Neural cell (in vitro differentiated cells): ENCODE data around the gene CLDN7. TPM values are rescaled to one million over a fixed set of nuclear protein-coding genes. Genes with fewer than 3 reads are reported as not detected.
A peak's percentile ranks its signal among the peaks of the same experiment; 100 is the strongest.

Source experiments
- H2AFZ ChIP-seq: fragments of 200-600, 300-800 bp; sonication (generic), shearing (Covaris generic); 2 replicates; pipeline ENCODE4 v1.6.0; 2014; ENCODE audit warnings: low read depth, mild to moderate bottlenecking, antibody characterized with exemption, low read length, moderate library complexity
- H3F3A ChIP-seq: fragments of 200-600 bp; shearing (Covaris generic); 2 replicates; pipeline ENCODE4 v1.6.1; 2016; ENCODE audit warnings: mild to moderate bottlenecking, moderate library complexity, mixed read lengths, antibody characterized with exemption, low read length; ENCODE audit not compliant: insufficient read depth, poor library complexity, severe bottlenecking
- H3K27ac ChIP-seq: fragments of 200-600, 300-800 bp; sonication (generic), shearing (Covaris generic); 2 replicates; pipeline ENCODE4 v1.5.1; 2014; ENCODE audit warnings: mild to moderate bottlenecking, low read length, moderate library complexity
- H3K27me3 ChIP-seq: fragments of 300-800, 200-600 bp; sonication (generic), shearing (Covaris generic); 2 replicates; pipeline ENCODE4 v1.6.0; 2014; ENCODE audit warnings: mild to moderate bottlenecking, low read depth, low read length, moderate library complexity; ENCODE audit not compliant: insufficient read depth
- H3K36me3 ChIP-seq: fragments of 300-800, 200-600 bp; sonication (generic), shearing (Covaris generic); 2 replicates; pipeline ENCODE4 v1.5.1; 2014; ENCODE audit warnings: mild to moderate bottlenecking, antibody characterized with exemption, low read length, moderate library complexity; ENCODE audit not compliant: insufficient read depth
- H3K4me2 ChIP-seq: fragments of 300-800, 200-600 bp; sonication (generic), shearing (Covaris generic); 2 replicates; pipeline ENCODE4 v1.6.0; 2014; ENCODE audit warnings: mild to moderate bottlenecking, low read length
- H3K4me3 ChIP-seq: fragments of 300-800, 200-600 bp; sonication (generic), shearing (Covaris generic); 2 replicates; pipeline ENCODE4 v1.5.1; 2014; ENCODE audit warnings: mild to moderate bottlenecking, low read length, moderate library complexity
- H3K79me2 ChIP-seq: fragments of 200-600 bp; shearing (Covaris generic); replicated peaks from 2 replicates; pipeline ENCODE4 v1.6.0; 2014; ENCODE audit warnings: mild to moderate bottlenecking, low read length, moderate library complexity; ENCODE audit not compliant: insufficient read depth
- H3K9ac ChIP-seq: fragments of 300-800, 200-600 bp; sonication (generic), shearing (Covaris generic); 2 replicates; pipeline ENCODE4 v1.6.1; 2016; ENCODE audit warnings: mild to moderate bottlenecking, low read length, mixed read lengths
- H3K9me2 ChIP-seq: fragments of 200-600 bp; shearing (Covaris generic); 2 replicates; pipeline ENCODE4 v1.6.1; 2016; ENCODE audit warnings: mild to moderate bottlenecking, low read length, mixed read lengths; ENCODE audit not compliant: insufficient read depth
- H3K9me3 ChIP-seq: fragments of 200-600, 300-800 bp; sonication (generic), shearing (Covaris generic); 2 replicates; pipeline ENCODE4 v1.6.1; 2016; ENCODE audit warnings: mild to moderate bottlenecking, mixed run types, low read length, moderate library complexity, mixed read lengths
- H4K20me1 ChIP-seq: fragments of 200-600 bp; shearing (Covaris generic); 2 replicates; pipeline ENCODE4 v1.6.1; 2016; ENCODE audit warnings: mild to moderate bottlenecking, mixed run types; ENCODE audit not compliant: insufficient read depth
- EP300 ChIP-seq: fragments of 450-650 bp; conservative IDR thresholded peaks from 2 replicates; pipeline ENCODE4 v1.6.1; 2014; ENCODE audit warnings: antibody characterized with exemption, mild to moderate bottlenecking, moderate library complexity; ENCODE audit not compliant: poor library complexity, severe bottlenecking
- EZH2 ChIP-seq: fragments of 200-600, 300-800 bp; shearing (Covaris generic), sonication (generic); IDR thresholded peaks from 2 replicates; pipeline ENCODE4 v1.6.1; 2014; ENCODE audit warnings: antibody characterized with exemption, low read length, borderline replicate concordance, mild to moderate bottlenecking; ENCODE audit not compliant: insufficient read depth, poor library complexity, severe bottlenecking
- MXI1 ChIP-seq: fragments of 450-650 bp; conservative IDR thresholded peaks from 2 replicates; pipeline ENCODE4 v1.6.1; 2014; ENCODE audit warnings: antibody characterized with exemption, mild to moderate bottlenecking; ENCODE audit not compliant: poor library complexity, severe bottlenecking
- POLR2AphosphoS5 ChIP-seq: IDR thresholded peaks from 2 replicates; pipeline ENCODE4 v1.6.1; 2012
- RAD21 ChIP-seq: fragments of 450-650 bp; conservative IDR thresholded peaks from 2 replicates; pipeline ENCODE4 v1.6.1; 2014; ENCODE audit warnings: antibody characterized with exemption, mild to moderate bottlenecking, moderate library complexity
- REST ChIP-seq: IDR thresholded peaks from 2 replicates; pipeline ENCODE4 v1.6.1; 2012; ENCODE audit warnings: borderline replicate concordance
- SMC3 ChIP-seq: fragments of 450-650 bp; conservative IDR thresholded peaks from 2 replicates; pipeline ENCODE4 v1.6.1; 2014; ENCODE audit warnings: antibody characterized with exemption, mild to moderate bottlenecking, moderate library complexity; ENCODE audit not compliant: poor library complexity
- TAF1 ChIP-seq: IDR thresholded peaks from 2 replicates; pipeline ENCODE4 v1.6.1; 2012; ENCODE audit warnings: low read depth
- polyA plus RNA-seq: library from polyadenylated mRNA; depleted of rRNA; stranded (reverse); fragments of >200 nt; gene quantifications from 2 replicates; pipeline ENCODE4 v1.2.3, GENCODE V29; 2014
- TF ChIP-seq, protein P1 (sequence below): fragments of 450-650 bp; IDR thresholded peaks from 2 replicates; pipeline ENCODE4 v1.5.1; 2014; ENCODE audit warnings: antibody characterized with exemption, mild to moderate bottlenecking, moderate library complexity; ENCODE audit not compliant: poor library complexity, severe bottlenecking

Gene CLDN7
- polyA plus RNA-seq, 1 donor from 2014 or later: 0.27 TPM

DNA sequence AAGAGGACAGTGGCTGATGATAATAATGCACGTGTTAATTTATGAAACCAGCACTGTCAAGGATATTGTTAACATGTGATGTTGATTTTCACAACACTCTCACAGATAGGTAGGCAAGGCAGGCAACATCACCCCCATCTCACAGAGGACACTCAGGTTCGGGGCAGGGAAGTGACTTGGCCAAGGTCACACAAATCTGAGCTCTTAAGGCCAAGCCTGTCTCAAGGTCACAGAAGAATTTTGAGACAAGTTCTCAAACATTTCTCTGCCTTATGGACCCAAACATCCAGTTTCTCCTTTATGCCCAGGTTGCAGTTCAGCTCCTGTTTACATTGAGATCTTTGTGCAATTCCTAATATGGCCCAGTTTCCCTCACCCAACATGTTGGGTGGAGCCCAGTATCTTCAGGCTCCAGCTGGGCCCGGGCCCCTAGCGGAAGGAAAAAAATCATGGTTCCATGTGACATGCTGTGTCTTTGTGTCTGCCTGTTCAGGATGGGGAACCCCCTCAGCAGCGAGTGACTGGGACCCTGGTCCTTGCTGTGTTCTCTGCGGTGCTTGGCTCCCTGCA lies 20.6 kb upstream of the CLDN7 start:
- no peak overlapping the region for H2AFZ ChIP-seq
- no peak for TF ChIP-seq POLR2AphosphoS5
- no peak for TF ChIP-seq MXI1
- no peak for TF ChIP-seq REST
- TF ChIP-seq, protein P1, sequence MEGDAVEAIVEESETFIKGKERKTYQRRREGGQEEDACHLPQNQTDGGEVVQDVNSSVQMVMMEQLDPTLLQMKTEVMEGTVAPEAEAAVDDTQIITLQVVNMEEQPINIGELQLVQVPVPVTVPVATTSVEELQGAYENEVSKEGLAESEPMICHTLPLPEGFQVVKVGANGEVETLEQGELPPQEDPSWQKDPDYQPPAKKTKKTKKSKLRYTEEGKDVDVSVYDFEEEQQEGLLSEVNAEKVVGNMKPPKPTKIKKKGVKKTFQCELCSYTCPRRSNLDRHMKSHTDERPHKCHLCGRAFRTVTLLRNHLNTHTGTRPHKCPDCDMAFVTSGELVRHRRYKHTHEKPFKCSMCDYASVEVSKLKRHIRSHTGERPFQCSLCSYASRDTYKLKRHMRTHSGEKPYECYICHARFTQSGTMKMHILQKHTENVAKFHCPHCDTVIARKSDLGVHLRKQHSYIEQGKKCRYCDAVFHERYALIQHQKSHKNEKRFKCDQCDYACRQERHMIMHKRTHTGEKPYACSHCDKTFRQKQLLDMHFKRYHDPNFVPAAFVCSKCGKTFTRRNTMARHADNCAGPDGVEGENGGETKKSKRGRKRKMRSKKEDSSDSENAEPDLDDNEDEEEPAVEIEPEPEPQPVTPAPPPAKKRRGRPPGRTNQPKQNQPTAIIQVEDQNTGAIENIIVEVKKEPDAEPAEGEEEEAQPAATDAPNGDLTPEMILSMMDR: no peak
- TF ChIP-seq RAD21: no peak
- TF ChIP-seq EP300: no peak
- TF ChIP-seq EZH2: no peak
- no peak for TF ChIP-seq TAF1
- TF ChIP-seq SMC3: no peak
- H3K79me2 ChIP-seq: no peaks in the 10 kb centered on the region
- H3K27ac ChIP-seq: no peak overlapping the region
- no peaks in the 10 kb centered on the region for H4K20me1 ChIP-seq
- no peaks in the 10 kb centered on the region for H3F3A ChIP-seq
- no peak overlapping the region for H3K4me2 ChIP-seq
- no peaks in the 10 kb centered on the region for H3K36me3 ChIP-seq
- no peaks in the 10 kb centered on the region for H3K9me2 ChIP-seq
- no peaks in the 10 kb centered on the region for H3K9me3 ChIP-seq
- peaks cover 31% of the 10 kb centered on the region for H3K27me3 ChIP-seq
- no peak overlapping the region for H3K4me3 ChIP-seq
- H3K9ac ChIP-seq: no peak overlapping the region

- Histone ChIP-seq H3K9me2 (no peaks in the 10 kb centered on the region), H3K36me3 (no peaks in the 10 kb centered on the region), H3K27ac (no peak overlapping the region), H3K4me3 (peak overlapping the region; percentile 60), H3K27me3 (peaks cover 31% of the 10 kb centered on the region), H3K9ac (no peak overlapping the region), H3K9me3 (no peaks in the 10 kb centered on the region), H4K20me1 (no peaks in the 10 kb centered on the region), H3F3A (no peaks in the 10 kb centered on the region), H3K4me2 (no peak overlapping the region), H2AFZ (no peak overlapping the region), H3K79me2 (no peaks in the 10 kb centered on the region)
- TF ChIP-seq POLR2AphosphoS5 (no peak), MXI1 (no peak), REST (no peak), EZH2 (peak; percentile 27), RAD21 (no peak)
- TF ChIP-seq, protein P1: no peak
These were observed 19.9 kb upstream of the CLDN7 start for GRCh38 chr17:7281953-7282751.
